Measurements from ENCODE around the gene SUPT5H.

- TF ChIP-seq CTCF (IDR thresholded peaks at IDR 0.05; ENCODE audit: control extremely low read depth in 1 of 3, insufficient read depth in 1 of 3, low read depth in 1 of 3, low read length in 3 of 3) (no peak), POLR2A (IDR thresholded peaks at IDR 0.05; ENCODE audit: control extremely low read depth in 1 of 2, low read depth in 2 of 2, low read length in 2 of 2) (no peak), ZNF274 (IDR thresholded peaks at IDR 0.05; ENCODE audit: borderline replicate concordance, extremely low read depth, low read length) (no peak), GABPA (IDR thresholded peaks at IDR 0.05; ENCODE audit: borderline replicate concordance, insufficient read depth, low read length) (no peak), POLR2AphosphoS5 (IDR thresholded peaks at IDR 0.05; ENCODE audit: low read depth, low read length) (no peak), CHD1 (IDR thresholded peaks at IDR 0.05; ENCODE audit: low read depth, low read length) (no peak)
These were observed 22.6 kb downstream of the SUPT5H start for GRCh38 chr19:39467941-39468340.

Measured in H1 (cell line).